H9 (cell line): Measurements from ENCODE around the gene GPATCH2. TPM values are rescaled to one million over a fixed set of nuclear protein-coding genes. Genes with fewer than 3 reads are reported as not detected.

Experiments used
- DNase-seq: peaks from one replicate; pipeline ENCODE4 v3.0.0-alpha.2; 2017
- H2AFZ ChIP-seq: one replicate; pipeline ENCODE4 v1.6.1; 2013; ENCODE audit warnings: mild to moderate bottlenecking, low read length, control low read depth, moderate library complexity
- H2AK5ac ChIP-seq: 2 replicates; pipeline ENCODE4 v1.6.1; 2013; ENCODE audit warnings: low read length, control low read depth, mixed read lengths; ENCODE audit not compliant: insufficient read length
- H2BK120ac ChIP-seq: one replicate; pipeline ENCODE4 v1.6.1; 2013; ENCODE audit warnings: low read depth, mild to moderate bottlenecking, low read length, control low read depth, inconsistent platforms; ENCODE audit not compliant: poor library complexity, severe bottlenecking
- H2BK12ac ChIP-seq: 2 replicates; pipeline ENCODE4 v1.6.1; 2013; ENCODE audit warnings: low read length, control low read depth, mixed read lengths, low read depth; ENCODE audit not compliant: insufficient read length
- H2BK15ac ChIP-seq: 2 replicates; pipeline ENCODE4 v1.6.1; 2013; ENCODE audit warnings: low read depth, low read length, control low read depth
- H2BK20ac ChIP-seq: one replicate; pipeline ENCODE4 v1.6.1; 2013; ENCODE audit warnings: low read depth, mild to moderate bottlenecking, low read length, control low read depth, inconsistent platforms; ENCODE audit not compliant: poor library complexity, severe bottlenecking
- H2BK5ac ChIP-seq: 2 replicates; pipeline ENCODE4 v1.6.1; 2013; ENCODE audit warnings: low read length, control low read depth, mixed read lengths; ENCODE audit not compliant: insufficient read length
- H3K14ac ChIP-seq: 2 replicates; pipeline ENCODE4 v1.6.1; 2013; ENCODE audit warnings: low read length, control low read depth; ENCODE audit not compliant: insufficient read depth
- H3K18ac ChIP-seq: 2 replicates; pipeline ENCODE4 v1.6.1; 2013; ENCODE audit warnings: low read depth, mild to moderate bottlenecking, mixed read lengths, low read length, control low read depth; ENCODE audit not compliant: insufficient read length
- H3K23ac ChIP-seq: 2 replicates; pipeline ENCODE4 v1.6.1; 2013; ENCODE audit warnings: low read length, control low read depth, mixed read lengths, low read depth; ENCODE audit not compliant: insufficient read length
- H3K23me2 ChIP-seq: 2 replicates; pipeline ENCODE4 v1.6.1; 2013; ENCODE audit warnings: low read depth, mild to moderate bottlenecking, mixed read lengths, low read length, control low read depth; ENCODE audit not compliant: insufficient read length, poor library complexity, severe bottlenecking
- H3K27ac ChIP-seq: 2 replicates; pipeline ENCODE4 v1.5.1; 2013; ENCODE audit warnings: low read length, control low read depth, mixed read lengths, low read depth; ENCODE audit not compliant: insufficient read length
- H3K27me3 ChIP-seq: 2 replicates; pipeline ENCODE4 v1.6.1; 2013; ENCODE audit warnings: low read length, control low read depth, inconsistent platforms; ENCODE audit not compliant: insufficient read depth
- H3K4ac ChIP-seq: 2 replicates; pipeline ENCODE4 v1.6.1; 2013; ENCODE audit warnings: low read depth, mild to moderate bottlenecking, control low read depth, inconsistent platforms, low read length, moderate library complexity
- H3K4me1 ChIP-seq: 2 replicates; pipeline ENCODE4 v1.6.1; 2013; ENCODE audit warnings: low read length, control low read depth, inconsistent platforms; ENCODE audit not compliant: insufficient read depth
- H3K4me2 ChIP-seq: 2 replicates; pipeline ENCODE4 v1.6.1; 2013; ENCODE audit warnings: low read length, control low read depth, mixed read lengths; ENCODE audit not compliant: insufficient read length, insufficient read depth
- H3K56ac ChIP-seq: 2 replicates; pipeline ENCODE4 v1.6.1; 2013; ENCODE audit warnings: low read depth, mild to moderate bottlenecking, mixed read lengths, low read length, control low read depth; ENCODE audit not compliant: insufficient read length
- H3K79me1 ChIP-seq: 2 replicates; pipeline ENCODE4 v1.6.1; 2013; ENCODE audit warnings: low read depth, mild to moderate bottlenecking, moderate library complexity, low read length, control low read depth, inconsistent platforms; ENCODE audit not compliant: insufficient read depth, poor library complexity, severe bottlenecking
- H3K79me2 ChIP-seq: 2 replicates; pipeline ENCODE4 v1.6.1; 2013; ENCODE audit warnings: low read length, control low read depth, inconsistent platforms; ENCODE audit not compliant: insufficient read depth
- H3K9ac ChIP-seq: 2 replicates; pipeline ENCODE4 v1.6.1; 2013; ENCODE audit warnings: low read length, control low read depth, mixed read lengths; ENCODE audit not compliant: insufficient read length; ENCODE audit errors: extremely low read depth
- H3K9me3 ChIP-seq: one replicate; pipeline ENCODE4 v1.6.1; 2013; ENCODE audit warnings: low read depth, low read length, inconsistent platforms; ENCODE audit not compliant: control insufficient read depth
- H3T11ph ChIP-seq: one replicate; pipeline ENCODE4 v1.6.1; 2013; ENCODE audit warnings: mild to moderate bottlenecking, low read length, control low read depth, inconsistent platforms
- H4K20me1 ChIP-seq: one replicate; pipeline ENCODE4 v1.6.1; 2013; ENCODE audit not compliant: control insufficient read depth, insufficient read length, insufficient read depth
- H4K5ac ChIP-seq: 2 replicates; pipeline ENCODE4 v1.6.1; 2013; ENCODE audit warnings: low read depth, mild to moderate bottlenecking, mixed read lengths, low read length, control low read depth; ENCODE audit not compliant: insufficient read length
- H4K8ac ChIP-seq: replicated peaks from 2 replicates; pipeline ENCODE4 v1.6.1; 2013; ENCODE audit warnings: low read length, control low read depth, mixed read lengths, low read depth; ENCODE audit not compliant: insufficient read length
- H4K91ac ChIP-seq: 2 replicates; pipeline ENCODE4 v1.6.1; 2013; ENCODE audit warnings: low read depth, mild to moderate bottlenecking, moderate library complexity, mixed read lengths, low read length, control low read depth; ENCODE audit not compliant: insufficient read length
- H3K27ac Mint-ChIP-seq, 3 experiments: 2 replicates in 2 of 3; 3 replicates in 1 of 3; pipeline ENCODE4 v1.8.0; 2020 to 2021; ENCODE audit warnings: mixed read lengths in 3 of 3, mild to moderate bottlenecking in 1 of 3, moderate library complexity in 1 of 3
- H3K27me3 Mint-ChIP-seq: 2 replicates; pipeline ENCODE4 v1.8.0; 2021; ENCODE audit warnings: low read depth, mild to moderate bottlenecking, moderate library complexity, mixed read lengths
- H3K36me3 Mint-ChIP-seq, 3 experiments: 2 replicates in 2 of 3; 3 replicates in 1 of 3; pipeline ENCODE4 v1.8.0; 2020 to 2021; ENCODE audit warnings: low read depth in 3 of 3, mixed read lengths in 3 of 3; ENCODE audit not compliant: insufficient read depth in 1 of 3
- H3K4me1 Mint-ChIP-seq, 2 experiments: 2 replicates each; pipeline ENCODE4 v1.8.0; 2020; ENCODE audit warnings: mixed read lengths in 2 of 2
- H3K4me3 Mint-ChIP-seq, 2 experiments: 2 replicates in 1 of 2; 3 replicates in 1 of 2; pipeline ENCODE4 v1.8.0; 2020 to 2021; ENCODE audit warnings: mild to moderate bottlenecking in 2 of 2, mixed read lengths in 2 of 2, moderate library complexity in 1 of 2
- H3K9me3 Mint-ChIP-seq, 2 experiments: 2 replicates in 1 of 2; 3 replicates in 1 of 2; pipeline ENCODE4 v1.8.0; 2020; ENCODE audit warnings: mild to moderate bottlenecking in 2 of 2, mixed read lengths in 2 of 2, moderate library complexity in 1 of 2
- WGBS: extraction: QIAGEN DNeasy Blood & Tissue Kit; methylation state at CpG from one replicate; pipeline ENCODE4 v1.1.7; 2013; ENCODE audit warnings: missing lambda C conversion rate, low lambda C conversion rate, mixed read lengths; ENCODE audit not compliant: insufficient read length; ENCODE audit errors: extremely low coverage; 5-methylcytosine and 5-hydroxymethylcytosine counted together
- total RNA-seq: library from RNA; stranded (reverse); gene quantifications from 2 replicates; pipeline ENCODE4 v1.2.1, GENCODE V29; 2021
- TF ChIP-seq, protein P1 (sequence below): fragments of 200-600 bp; sonication (generic); conservative IDR thresholded peaks from 3 replicates; pipeline ENCODE4 v1.8.0; 2021; ENCODE audit warnings: antibody characterized with exemption, mild to moderate bottlenecking

The GPATCH2 gene
- total RNA-seq, 1 experiment from 2014 or later: 14.3 TPM

- H2AFZ ChIP-seq: no peak overlapping the region
- H3K27me3 ChIP-seq: no peaks in the 10 kb centered on the region
- no peak overlapping the region for H2AK5ac ChIP-seq
- no peak overlapping the region for H2BK5ac ChIP-seq
- Mint-ChIP-seq H3K9me3 (no peaks in the 10 kb centered on the region), H3K27ac (no peak overlapping the region; a peak in 1 of 7 replicates), H3K4me1 (peaks cover 3 to 4% of the 10 kb centered on the region in 2 experiments), H3K4me3 (no peak overlapping the region), H3K27me3 (no peaks in the 10 kb centered on the region), H3K36me3 (no peaks in the 10 kb centered on the region)
- H4K5ac ChIP-seq: no peak overlapping the region
- no CpG with 5 or more reads among the region's 4 CpGs for WGBS
- no peaks in the 10 kb centered on the region for H3K4me1 ChIP-seq
- no peaks in the 10 kb centered on the region for H3K23me2 ChIP-seq
- no peak overlapping the region for H2BK12ac ChIP-seq
- TF ChIP-seq, protein P1, sequence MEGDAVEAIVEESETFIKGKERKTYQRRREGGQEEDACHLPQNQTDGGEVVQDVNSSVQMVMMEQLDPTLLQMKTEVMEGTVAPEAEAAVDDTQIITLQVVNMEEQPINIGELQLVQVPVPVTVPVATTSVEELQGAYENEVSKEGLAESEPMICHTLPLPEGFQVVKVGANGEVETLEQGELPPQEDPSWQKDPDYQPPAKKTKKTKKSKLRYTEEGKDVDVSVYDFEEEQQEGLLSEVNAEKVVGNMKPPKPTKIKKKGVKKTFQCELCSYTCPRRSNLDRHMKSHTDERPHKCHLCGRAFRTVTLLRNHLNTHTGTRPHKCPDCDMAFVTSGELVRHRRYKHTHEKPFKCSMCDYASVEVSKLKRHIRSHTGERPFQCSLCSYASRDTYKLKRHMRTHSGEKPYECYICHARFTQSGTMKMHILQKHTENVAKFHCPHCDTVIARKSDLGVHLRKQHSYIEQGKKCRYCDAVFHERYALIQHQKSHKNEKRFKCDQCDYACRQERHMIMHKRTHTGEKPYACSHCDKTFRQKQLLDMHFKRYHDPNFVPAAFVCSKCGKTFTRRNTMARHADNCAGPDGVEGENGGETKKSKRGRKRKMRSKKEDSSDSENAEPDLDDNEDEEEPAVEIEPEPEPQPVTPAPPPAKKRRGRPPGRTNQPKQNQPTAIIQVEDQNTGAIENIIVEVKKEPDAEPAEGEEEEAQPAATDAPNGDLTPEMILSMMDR: no peak
- no peak overlapping the region for H3K23ac ChIP-seq
- H3K4me2 ChIP-seq: no peak overlapping the region
- no peak overlapping the region for H3K4ac ChIP-seq
- H2BK20ac ChIP-seq: no peak overlapping the region
- H4K8ac ChIP-seq: no peak overlapping the region
- no peaks in the 10 kb centered on the region for H3K79me1 ChIP-seq
- no peak overlapping the region for H3K27ac ChIP-seq
- H3T11ph ChIP-seq: no peak overlapping the region
- DNase-seq: no peak
- H3K9ac ChIP-seq: no peak overlapping the region
- no peak overlapping the region for H2BK120ac ChIP-seq
- H3K79me2 ChIP-seq: no peaks in the 10 kb centered on the region
- H3K18ac ChIP-seq: no peak overlapping the region
- no peak overlapping the region for H2BK15ac ChIP-seq
- no peaks in the 10 kb centered on the region for H4K20me1 ChIP-seq
- H3K9me3 ChIP-seq: no peaks in the 10 kb centered on the region
- no peak overlapping the region for H3K56ac ChIP-seq
- H3K14ac ChIP-seq: no peak overlapping the region
- H4K91ac ChIP-seq: no peak overlapping the region
Observed at GRCh38 chr1:217568200-217568599, 62.7 kb downstream of the GPATCH2 start.
